CD4-positive, alpha-beta T cell treated with Interleukin-21 for 1 hour (primary cell): ENCODE measurements around the gene RANBP9.

Experiments
- DNase-seq: peaks from one replicate; pipeline ENCODE4 v3.0.0-alpha.2; 2020

Gene RANBP9

GRCh38 chr6:13677878-13678254 is 33.8 kb downstream of the RANBP9 start:
- DNase-seq = no peak

GRCh38 chr6:13676551-13677156 is 35.0 kb downstream of the RANBP9 start:
- no peak for DNase-seq

DNA sequence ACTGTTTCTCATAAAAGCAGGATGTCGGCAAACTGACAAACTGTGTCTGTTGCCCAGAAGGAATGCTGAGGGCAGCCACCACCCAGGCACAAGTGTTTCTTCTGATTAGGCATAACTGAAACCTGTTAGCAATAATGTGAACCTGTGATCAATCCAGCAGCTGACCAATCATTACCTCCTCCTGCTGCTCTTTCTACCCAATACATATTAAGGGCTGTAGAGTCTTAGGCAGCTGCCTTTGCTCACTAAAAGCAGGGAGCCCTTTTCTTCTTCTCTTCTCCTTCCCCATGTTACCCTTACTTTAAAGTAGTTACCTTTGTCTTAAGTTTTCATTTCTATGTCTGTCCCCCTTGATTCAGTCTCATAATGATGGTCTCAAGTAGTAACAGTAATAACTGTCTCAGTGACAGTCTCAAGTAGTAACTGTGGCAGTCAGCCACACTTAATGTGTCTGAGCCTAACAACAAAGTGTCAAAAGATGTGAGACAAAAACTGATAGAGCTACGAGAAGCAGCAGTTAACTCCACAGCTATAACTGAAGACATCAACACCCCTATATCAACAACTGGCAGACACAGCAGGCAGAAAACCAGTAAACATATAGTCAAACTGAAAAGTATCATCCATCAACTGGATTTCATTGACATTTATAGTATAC is 37.0 kb downstream of the RANBP9 start:
- DNase-seq = no peak

DNA sequence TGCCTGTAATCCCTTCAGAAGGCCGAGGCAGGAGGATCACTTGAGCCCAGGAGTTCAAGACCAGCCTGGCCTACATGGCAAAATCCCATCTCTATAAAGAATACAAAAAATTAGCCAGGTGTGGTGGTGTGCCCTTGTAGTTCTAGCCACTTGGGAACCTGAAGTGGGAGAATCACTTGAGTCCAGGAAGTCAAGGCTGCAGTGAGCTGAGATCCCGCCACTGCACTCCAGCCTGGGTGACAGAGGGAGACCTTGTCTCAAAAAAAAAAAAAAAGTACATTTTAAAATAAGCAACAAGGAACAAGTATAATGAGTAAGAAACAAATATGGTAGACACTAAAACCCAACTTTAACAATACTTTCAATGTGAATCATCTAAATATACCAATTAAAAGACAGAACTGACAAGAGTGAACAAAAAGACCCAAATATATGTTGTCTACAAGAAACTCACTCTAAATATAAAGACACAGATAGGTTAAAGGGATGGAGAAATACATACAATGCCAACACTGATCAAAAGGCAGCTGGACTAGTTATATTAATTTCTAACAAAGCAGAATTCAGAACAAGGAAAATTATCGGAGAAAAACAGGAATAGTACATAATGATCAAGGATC is 37.7 kb downstream of the RANBP9 start:
- DNase-seq = no peak

GRCh38 chr6:13673368-13673767 is 38.3 kb downstream of the RANBP9 start:
- no peak for DNase-seq

- no peak for DNase-seq
These were observed 38.7 kb downstream of the RANBP9 start for GRCh38 chr6:13672904-13673303.

GRCh38 chr6:13671548-13672127 is 40.0 kb downstream of the RANBP9 start:
- no peak for DNase-seq

- no peak for DNase-seq
These were observed 42.2 kb downstream of the RANBP9 start for GRCh38 chr6:13669476-13669875.

DNA sequence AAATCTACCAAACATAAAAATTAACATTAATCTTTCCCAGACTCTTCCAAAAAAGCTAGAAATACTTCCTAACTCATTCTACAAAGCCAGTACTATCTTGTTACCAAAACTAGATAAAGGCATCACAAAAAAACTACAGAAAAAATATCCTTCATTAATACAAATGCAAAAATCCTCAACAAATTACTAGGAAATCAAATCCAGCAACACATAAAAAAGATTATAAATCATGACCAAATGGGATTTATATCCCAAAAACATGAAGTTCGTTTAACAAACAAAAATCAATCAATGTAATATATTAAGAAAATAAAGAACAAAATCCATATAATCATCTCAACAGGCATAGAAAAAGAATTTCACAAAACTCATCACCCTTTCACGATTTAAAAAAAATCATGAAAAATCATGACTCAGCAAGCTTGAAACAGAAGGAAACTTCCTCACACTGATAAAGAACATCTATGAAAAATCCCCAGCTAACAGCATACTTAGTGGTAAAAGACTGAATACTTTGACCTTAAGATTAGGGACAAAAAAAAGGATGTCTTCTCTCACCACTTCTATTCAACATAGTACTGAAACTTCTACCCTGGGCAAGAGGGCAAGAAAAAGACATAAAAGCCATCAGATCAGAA is 43.2 kb downstream of the RANBP9 start:
- peak; percentile 27 for DNase-seq

DNA sequence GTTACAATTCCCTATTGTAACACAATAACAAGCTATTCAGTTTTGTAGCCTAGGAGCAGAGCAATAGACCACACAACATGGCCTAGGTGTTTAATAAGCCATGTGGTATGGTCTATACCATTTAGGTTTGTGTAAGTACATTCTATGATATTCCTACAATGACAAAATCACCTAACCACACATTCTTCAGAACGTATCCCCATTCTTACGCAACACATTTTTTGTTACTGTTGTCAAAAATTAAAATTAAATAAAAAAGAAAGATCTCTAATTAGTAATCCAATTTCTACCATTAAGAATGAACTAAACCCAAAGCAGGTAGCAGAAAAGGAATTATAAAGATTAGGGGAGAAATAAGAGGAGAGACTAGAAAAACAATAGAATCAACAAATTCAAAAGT is 44.0 kb downstream of the RANBP9 start:
- DNase-seq = no peak

DNA sequence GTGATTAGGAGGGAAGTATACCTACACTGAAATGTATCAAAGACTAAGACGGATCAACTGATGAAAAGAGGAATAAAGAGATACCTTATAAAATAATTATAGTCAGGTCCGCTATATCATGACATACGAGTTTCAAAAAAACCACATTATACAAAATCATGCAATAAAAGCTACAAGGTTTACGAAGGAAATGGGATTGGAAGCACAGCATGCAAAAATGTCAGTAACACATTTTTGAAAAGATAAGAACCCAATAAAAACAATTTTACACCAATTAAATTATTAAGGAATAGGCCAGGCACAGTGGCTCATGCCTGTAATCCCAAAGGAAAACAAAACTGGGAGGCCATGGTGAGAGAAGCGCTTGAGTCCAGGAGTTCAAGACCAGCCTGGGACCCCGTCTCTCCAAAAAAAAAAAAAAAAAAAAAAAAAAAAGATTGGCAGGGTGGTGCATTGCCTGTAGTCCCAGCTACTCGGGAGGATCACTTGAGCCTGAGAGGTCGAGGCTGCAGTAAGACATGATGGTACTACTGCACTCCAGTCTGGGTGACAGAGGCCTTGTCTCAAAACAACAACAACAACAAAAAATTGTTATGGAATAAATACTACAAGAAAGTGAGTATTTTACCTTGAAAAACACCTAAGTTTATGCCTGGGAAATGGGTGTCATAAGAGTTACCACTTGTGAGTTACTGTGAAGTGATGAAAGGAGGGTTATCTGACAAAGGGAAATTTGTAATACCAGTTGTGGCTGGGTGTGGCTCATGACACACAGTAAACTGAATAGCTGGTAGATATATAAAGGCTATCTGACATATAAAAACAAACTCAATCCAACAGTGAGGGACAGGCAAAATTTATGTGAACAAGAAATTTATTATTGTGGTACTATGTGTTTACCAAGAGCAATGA is 45.2 kb downstream of the RANBP9 start:
- peak; percentile 23 for DNase-seq

- DNase-seq = no peak
These were observed 46.8 kb downstream of the RANBP9 start for GRCh38 chr6:13664703-13665352.

GRCh38 chr6:13663986-13664385 is 47.6 kb downstream of the RANBP9 start:
- DNase-seq = no peak

- DNase-seq = no peak
These were observed 48.8 kb downstream of the RANBP9 start for GRCh38 chr6:13662651-13663334.

DNA sequence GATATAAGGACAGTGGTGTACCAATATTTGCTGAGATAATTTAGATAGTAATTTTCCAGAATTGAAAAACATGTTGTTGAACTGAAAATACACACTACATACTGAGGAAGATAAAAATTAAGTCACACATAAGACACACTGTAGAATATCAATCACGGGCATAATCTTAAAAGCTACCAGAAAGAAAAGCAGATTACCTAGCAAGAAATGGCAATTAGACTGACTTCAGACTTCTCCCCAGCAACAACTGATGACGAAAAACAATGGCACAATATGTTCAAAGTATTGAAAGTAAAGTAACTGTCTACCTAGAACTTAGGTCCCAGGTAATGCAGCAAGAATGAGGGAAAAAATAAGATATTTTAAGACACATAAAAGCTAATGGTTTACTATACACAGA is 50.0 kb downstream of the RANBP9 start:
- DNase-seq = no peak

GRCh38 chr6:13660893-13661292 is 50.7 kb downstream of the RANBP9 start:
- DNase-seq = no peak

DNA sequence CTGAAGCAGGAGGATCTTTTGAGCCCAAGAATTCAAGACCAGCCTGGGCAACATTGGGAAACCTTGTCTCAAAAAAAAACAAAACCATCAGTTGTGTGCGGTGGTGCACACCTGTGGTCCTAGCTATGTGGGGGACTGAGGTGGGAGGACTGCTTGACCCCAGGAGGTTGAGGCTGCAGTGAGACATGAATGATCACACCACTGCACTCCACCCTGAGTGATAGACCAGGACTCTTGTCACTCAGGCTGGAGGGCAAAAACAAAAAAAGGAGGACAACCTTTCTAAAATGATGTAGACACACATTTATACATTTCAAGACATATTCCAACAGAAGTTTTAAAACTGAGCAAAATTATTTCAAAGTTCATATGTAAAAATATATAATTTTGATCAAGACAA is 51.4 kb downstream of the RANBP9 start:
- no peak for DNase-seq

DNA sequence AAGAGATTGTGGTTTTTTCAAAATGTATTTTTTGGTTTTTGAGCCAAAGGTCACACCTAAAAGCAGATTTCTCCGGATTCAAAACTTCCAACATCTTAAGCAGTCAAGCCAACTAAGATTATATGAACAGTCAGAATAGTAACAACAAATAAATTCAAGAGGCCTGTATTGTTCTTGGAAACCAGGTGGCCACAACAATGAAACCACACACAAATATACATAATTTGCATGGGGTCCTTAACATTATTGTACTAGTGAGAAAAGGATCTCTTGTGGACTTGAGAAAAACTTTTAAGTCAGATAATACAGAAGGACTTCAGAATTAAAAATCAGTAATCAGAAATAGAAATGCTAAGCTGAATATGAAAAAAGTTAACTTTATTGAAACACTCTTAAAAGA is 55.9 kb downstream of the RANBP9 start:
- DNase-seq = no peak

GRCh38 chr6:13654496-13654895 is 57.1 kb downstream of the RANBP9 start:
- DNase-seq = no peak

GRCh38 chr6:13653296-13653695 is 58.3 kb downstream of the RANBP9 start:
- no peak for DNase-seq

- DNase-seq = no peak
These were observed 62.2 kb downstream of the RANBP9 start for GRCh38 chr6:13649393-13649792.
